Osteocyte (in vitro differentiated cells): ENCODE results near the gene TM4SF5. TPM values are rescaled to one million over a fixed set of nuclear protein-coding genes. Genes with fewer than 3 reads are reported as not detected.

ENCODE experiments used
- DNase-seq: peaks from one replicate; pipeline ENCODE4 v3.0.0; 2021; ENCODE audit warnings: mixed read lengths; ENCODE audit not compliant: unreplicated experiment; ENCODE audit errors: extremely low spot score
- H3K27ac Mint-ChIP-seq: one replicate; pipeline ENCODE4 v1.8.0; 2021; ENCODE audit warnings: mild to moderate bottlenecking, mixed read lengths; ENCODE audit not compliant: unreplicated experiment
- H3K27me3 Mint-ChIP-seq: one replicate; pipeline ENCODE4 v1.8.0; 2021; ENCODE audit warnings: mixed read lengths; ENCODE audit not compliant: unreplicated experiment
- H3K36me3 Mint-ChIP-seq: one replicate; pipeline ENCODE4 v1.8.0; 2021; ENCODE audit warnings: mixed read lengths; ENCODE audit not compliant: unreplicated experiment
- H3K4me1 Mint-ChIP-seq: one replicate; pipeline ENCODE4 v1.8.0; 2021; ENCODE audit warnings: mixed read lengths; ENCODE audit not compliant: unreplicated experiment
- H3K4me3 Mint-ChIP-seq: one replicate; pipeline ENCODE4 v1.8.0; 2021; ENCODE audit warnings: mild to moderate bottlenecking, moderate library complexity, mixed read lengths; ENCODE audit not compliant: unreplicated experiment
- H3K9me3 Mint-ChIP-seq: one replicate; pipeline ENCODE4 v1.8.0; 2021; ENCODE audit warnings: mixed read lengths; ENCODE audit not compliant: unreplicated experiment
- CTCF ChIP-seq: fragments of 200-600 bp; sonication (generic); IDR thresholded peaks from 2 replicates; pipeline ENCODE4 v1.5.0; 2021; ENCODE audit warnings: antibody characterized with exemption, mild to moderate bottlenecking, moderate library complexity
- total RNA-seq: library from RNA; stranded (reverse); gene quantifications from 2 replicates; pipeline ENCODE4 v1.2.1, GENCODE V29; 2021

The TM4SF5 gene
- total RNA-seq, 1 donor from 2014 or later = not detected

DNA sequence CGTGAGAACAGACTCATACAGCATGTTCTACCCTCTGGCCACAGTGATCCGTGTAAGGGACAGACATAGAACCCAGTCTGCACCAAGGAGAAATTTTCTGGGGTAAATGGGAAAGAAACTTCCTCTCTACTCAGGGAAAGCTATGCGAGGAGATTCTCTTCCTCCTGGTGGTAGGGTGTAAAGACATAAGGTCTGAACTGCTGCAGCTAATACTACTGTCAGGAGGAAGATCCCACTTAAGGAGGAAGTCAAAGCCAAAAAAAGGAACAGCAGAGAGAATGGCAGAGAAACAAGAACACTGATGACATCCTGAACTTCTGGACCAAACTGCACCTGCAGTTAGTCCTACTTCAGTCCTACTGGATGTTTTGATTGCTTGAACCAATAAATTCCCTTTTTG lies 7.1 kb upstream of the TM4SF5 start:
- no peak for TF ChIP-seq CTCF
- Mint-ChIP-seq H3K4me1 (no peaks in the 10 kb centered on the region), H3K4me3 (no peak overlapping the region), H3K27me3 (peaks cover 19% of the 10 kb centered on the region), H3K36me3 (no peaks in the 10 kb centered on the region), H3K9me3 (no peaks in the 10 kb centered on the region), H3K27ac (no peak overlapping the region)
- DNase-seq = no peak

- no peak for DNase-seq
- no peak for TF ChIP-seq CTCF
Observed at GRCh38 chr17:4766201-4766600, 5.5 kb upstream of the TM4SF5 start.

GRCh38 chr17:4766723-4767122 lies 5.0 kb upstream of the TM4SF5 start:
- DNase-seq = no peak
- H3K27ac Mint-ChIP-seq = no peak overlapping the region
- no peak for TF ChIP-seq CTCF
- H3K27me3 Mint-ChIP-seq = peaks cover 15% of the 10 kb centered on the region
- H3K9me3 Mint-ChIP-seq = no peaks in the 10 kb centered on the region
- no peak overlapping the region for H3K4me3 Mint-ChIP-seq
- no peaks in the 10 kb centered on the region for H3K4me1 Mint-ChIP-seq
- no peaks in the 10 kb centered on the region for H3K36me3 Mint-ChIP-seq

More at GRCh38 chr17:4766201-4766600, 5.5 kb upstream of the TM4SF5 start:
- no peak overlapping the region for H3K4me3 Mint-ChIP-seq
- no peaks in the 10 kb centered on the region for H3K36me3 Mint-ChIP-seq
- peaks cover 12% of the 10 kb centered on the region for H3K27me3 Mint-ChIP-seq
- no peaks in the 10 kb centered on the region for H3K4me1 Mint-ChIP-seq
- H3K27ac Mint-ChIP-seq = no peak overlapping the region
- no peaks in the 10 kb centered on the region for H3K9me3 Mint-ChIP-seq

GRCh38 chr17:4768298-4768697 lies 3.4 kb upstream of the TM4SF5 start:
- peaks cover 25% of the 10 kb centered on the region for H3K27me3 Mint-ChIP-seq
- no peak for DNase-seq
- no peaks in the 10 kb centered on the region for H3K4me1 Mint-ChIP-seq
- no peaks in the 10 kb centered on the region for H3K9me3 Mint-ChIP-seq
- no peak overlapping the region for H3K4me3 Mint-ChIP-seq
- H3K36me3 Mint-ChIP-seq = no peaks in the 10 kb centered on the region
- H3K27ac Mint-ChIP-seq = no peak overlapping the region
- TF ChIP-seq CTCF = no peak

DNA sequence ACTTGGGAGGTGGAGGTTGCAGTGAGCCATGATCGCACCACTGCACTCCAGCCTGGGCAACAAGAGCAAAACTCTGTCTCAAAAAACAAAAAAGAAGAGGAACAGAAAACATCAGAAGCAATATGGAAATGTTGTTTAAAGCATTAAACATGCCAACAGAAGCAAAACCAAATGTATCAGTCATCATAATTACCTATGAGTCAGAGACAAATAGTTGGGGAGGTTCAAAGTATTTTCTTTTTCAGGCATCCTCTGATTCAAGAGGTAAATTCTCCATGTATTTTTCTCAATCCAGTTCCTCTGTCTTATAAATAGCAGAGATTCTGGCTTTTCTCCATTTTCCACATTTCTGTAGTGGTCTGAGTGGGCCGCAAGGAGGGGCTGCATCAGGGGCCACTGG lies 2.1 kb upstream of the TM4SF5 start:
- no peak overlapping the region for H3K27ac Mint-ChIP-seq
- no peaks in the 10 kb centered on the region for H3K4me1 Mint-ChIP-seq
- H3K27me3 Mint-ChIP-seq = peaks cover 26% of the 10 kb centered on the region
- no peaks in the 10 kb centered on the region for H3K9me3 Mint-ChIP-seq
- H3K4me3 Mint-ChIP-seq = no peak overlapping the region
- H3K36me3 Mint-ChIP-seq = no peaks in the 10 kb centered on the region
- DNase-seq = no peak
- TF ChIP-seq CTCF = no peak
